Measurements from ENCODE around the gene CNOT1.

CNOT1 gene

GRCh38 chr16:58636466-58636865 is 6.8 kb upstream of the CNOT1 start:
- no peaks in the 10 kb centered on the region for H3K79me2 ChIP-seq (ENCODE audit: insufficient read depth, low read length)
- no peaks in the 10 kb centered on the region for H3K27me3 ChIP-seq (ENCODE audit: insufficient read depth, low read length, poor library complexity, severe bottlenecking)
- no peaks in the 10 kb centered on the region for H3K36me3 ChIP-seq (ENCODE audit: insufficient read depth, low read length)
- H4K20me1 ChIP-seq (ENCODE audit: insufficient read depth, low read length, poor library complexity, severe bottlenecking), result no peaks in the 10 kb centered on the region
- no peak overlapping the region for H3K4me3 ChIP-seq (ENCODE audit: low read length, poor library complexity, severe bottlenecking)
- H3K9ac ChIP-seq (ENCODE audit: low read depth, low read length, poor library complexity, severe bottlenecking), result no peak overlapping the region
- H3K4me2 ChIP-seq (ENCODE audit: low read depth, low read length, poor library complexity, severe bottlenecking), result no peak overlapping the region
- no peaks in the 10 kb centered on the region for H3K4me1 ChIP-seq (ENCODE audit: insufficient read depth, low read length, poor library complexity, severe bottlenecking)
- no peak overlapping the region for H2AFZ ChIP-seq (ENCODE audit: low read length)
- no peaks in the 10 kb centered on the region for H3K9me2 ChIP-seq (replicated peaks; ENCODE audit: low read depth, low read length)
- TF ChIP-seq CTCF (conservative IDR thresholded peaks at IDR 0.05; ENCODE audit: low read length) (no peak), EZH2phosphoT487 (IDR thresholded peaks at IDR 0.05; ENCODE audit: borderline replicate concordance) (no peak)
- H3K9me3 ChIP-seq (ENCODE audit: insufficient read depth, low read depth, low read length), result no peaks in the 10 kb centered on the region
- H3F3A ChIP-seq (ENCODE audit: low read depth), result no peaks in the 10 kb centered on the region

- Histone ChIP-seq H3K4me1 (ENCODE audit: insufficient read depth, low read length, poor library complexity, severe bottlenecking) (no peaks in the 10 kb centered on the region), H3K9ac (ENCODE audit: low read depth, low read length, poor library complexity, severe bottlenecking) (no peak overlapping the region), H3K79me2 (ENCODE audit: insufficient read depth, low read length) (no peaks in the 10 kb centered on the region), H3K9me2 (replicated peaks; ENCODE audit: low read depth, low read length) (no peaks in the 10 kb centered on the region), H3K4me2 (ENCODE audit: low read depth, low read length, poor library complexity, severe bottlenecking) (no peak overlapping the region), H3K27me3 (ENCODE audit: insufficient read depth, low read length, poor library complexity, severe bottlenecking) (no peaks in the 10 kb centered on the region), H4K20me1 (ENCODE audit: insufficient read depth, low read length, poor library complexity, severe bottlenecking) (no peaks in the 10 kb centered on the region), H3K9me3 (ENCODE audit: insufficient read depth, low read depth, low read length) (no peaks in the 10 kb centered on the region), H3K4me3 (ENCODE audit: low read length, poor library complexity, severe bottlenecking) (no peak overlapping the region), H2AFZ (ENCODE audit: low read length) (no peak overlapping the region), H3F3A (ENCODE audit: low read depth) (no peaks in the 10 kb centered on the region), H3K36me3 (ENCODE audit: insufficient read depth, low read length) (no peaks in the 10 kb centered on the region)
- TF ChIP-seq CTCF (conservative IDR thresholded peaks at IDR 0.05; ENCODE audit: low read length) (no peak), EZH2phosphoT487 (IDR thresholded peaks at IDR 0.05; ENCODE audit: borderline replicate concordance) (no peak)
These were observed 5.9 kb upstream of the CNOT1 start for GRCh38 chr16:58635502-58635901.

GRCh38 chr16:58634265-58634802 is 4.7 kb upstream of the CNOT1 start:
- Histone ChIP-seq H3K9me2 (replicated peaks; ENCODE audit: low read depth, low read length) (no peaks in the 10 kb centered on the region), H3K9me3 (ENCODE audit: insufficient read depth, low read depth, low read length) (no peaks in the 10 kb centered on the region), H3K36me3 (ENCODE audit: insufficient read depth, low read length) (no peaks in the 10 kb centered on the region), H3K27me3 (ENCODE audit: insufficient read depth, low read length, poor library complexity, severe bottlenecking) (peaks cover 1% of the 10 kb centered on the region), H3F3A (ENCODE audit: low read depth) (no peaks in the 10 kb centered on the region), H3K4me1 (ENCODE audit: insufficient read depth, low read length, poor library complexity, severe bottlenecking) (no peaks in the 10 kb centered on the region), H3K9ac (ENCODE audit: low read depth, low read length, poor library complexity, severe bottlenecking) (no peak overlapping the region), H3K4me3 (ENCODE audit: low read length, poor library complexity, severe bottlenecking) (no peak overlapping the region), H4K20me1 (ENCODE audit: insufficient read depth, low read length, poor library complexity, severe bottlenecking) (peaks cover 2% of the 10 kb centered on the region), H2AFZ (ENCODE audit: low read length) (no peak overlapping the region), H3K4me2 (ENCODE audit: low read depth, low read length, poor library complexity, severe bottlenecking) (no peak overlapping the region), H3K79me2 (ENCODE audit: insufficient read depth, low read length) (peaks cover 3% of the 10 kb centered on the region)
- TF ChIP-seq CTCF (conservative IDR thresholded peaks at IDR 0.05; ENCODE audit: low read length) (no peak), EZH2phosphoT487 (IDR thresholded peaks at IDR 0.05; ENCODE audit: borderline replicate concordance) (no peak)

Data from Loucy (cell line).